Activated CD4-positive, alpha-beta memory T cell treated with anti-CD3 and anti-CD28 coated beads for 36 hours (primary cell): Measurements from ENCODE around the gene HYAL4. TPM values are rescaled to one million over a fixed set of nuclear protein-coding genes. Genes with fewer than 3 reads are reported as not detected.

Source experiments
- CTCF ChIA-PET: fragments of 350-600 bp; sonication (Branson Sonifier 250); formaldehyde crosslinking; loops from one replicate; lab custom pipeline; 2021; ENCODE audit warnings: antibody characterized with exemption, inconsistent platforms; lab: Charles Lee
- POLR2A ChIA-PET: fragments of 350-600 bp; sonication (Branson Sonifier 250); formaldehyde crosslinking; loops from one replicate; lab custom pipeline; 2021; ENCODE audit warnings: antibody characterized with exemption; lab: Charles Lee
- DNase-seq: peaks from one replicate; pipeline ENCODE4 v3.0.0-alpha.2; 2020
- H3K27ac Mint-ChIP-seq: one replicate; pipeline ENCODE4 v1.8.0; 2021; ENCODE audit warnings: mixed read lengths
- H3K27me3 Mint-ChIP-seq: one replicate; pipeline ENCODE4 v1.8.0; 2021; ENCODE audit warnings: mixed read lengths
- H3K36me3 Mint-ChIP-seq: one replicate; pipeline ENCODE4 v1.8.0; 2021; ENCODE audit warnings: mixed read lengths
- H3K4me1 Mint-ChIP-seq: one replicate; pipeline ENCODE4 v1.8.0; 2021; ENCODE audit warnings: low read depth, mixed read lengths
- H3K4me3 Mint-ChIP-seq: one replicate; pipeline ENCODE4 v1.8.0; 2021; ENCODE audit warnings: mild to moderate bottlenecking, mixed read lengths
- H3K9me3 Mint-ChIP-seq: one replicate; pipeline ENCODE4 v1.8.0; 2021; ENCODE audit warnings: mixed read lengths
- intact Hi-C: fragments of 100-400 bp; cut with micrococcal nuclease; formaldehyde crosslinking; loops from one replicate; pipeline ENCODE4 v1.15.1; 2023
- total RNA-seq, 2 experiments: library from RNA; stranded (reverse); gene quantifications; one replicate each; pipeline ENCODE4 v1.2.3, GENCODE V29; 2021

Gene HYAL4
- total RNA-seq, 2 experiments from 2014 or later, result 0.34 TPM; not detected in 1

DNA sequence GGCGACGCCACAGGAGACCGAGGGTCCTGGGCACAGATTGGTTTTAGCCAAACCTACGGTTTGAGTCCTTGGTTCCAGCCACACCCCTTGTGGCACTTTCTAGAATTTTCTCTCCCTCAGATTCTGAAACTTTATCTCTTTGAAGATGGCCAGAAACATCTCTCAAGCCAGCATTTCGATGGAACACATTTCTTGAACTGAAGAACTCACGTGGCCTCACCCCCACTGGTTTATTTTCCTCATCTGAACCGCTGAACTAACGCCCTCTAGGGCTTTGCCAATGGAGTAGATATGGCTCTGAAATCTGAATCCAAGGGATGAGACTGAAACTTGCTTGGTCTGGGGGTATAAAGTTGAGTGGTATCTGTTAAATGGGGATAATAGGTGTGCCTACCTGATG lies 73.3 kb downstream of the HYAL4 start:
- no peaks in the 10 kb centered on the region for H3K9me3 Mint-ChIP-seq
- H3K27ac Mint-ChIP-seq, result no peak overlapping the region
- H3K36me3 Mint-ChIP-seq, result no peaks in the 10 kb centered on the region
- ChIA-PET CTCF (no interaction called here), POLR2A (no interaction called here)
- no peak for DNase-seq
- H3K27me3 Mint-ChIP-seq, result peaks cover under 1% of the 10 kb centered on the region
- H3K4me3 Mint-ChIP-seq, result no peak overlapping the region
- intact Hi-C loops, result no loop called here
- no peaks in the 10 kb centered on the region for H3K4me1 Mint-ChIP-seq

DNA sequence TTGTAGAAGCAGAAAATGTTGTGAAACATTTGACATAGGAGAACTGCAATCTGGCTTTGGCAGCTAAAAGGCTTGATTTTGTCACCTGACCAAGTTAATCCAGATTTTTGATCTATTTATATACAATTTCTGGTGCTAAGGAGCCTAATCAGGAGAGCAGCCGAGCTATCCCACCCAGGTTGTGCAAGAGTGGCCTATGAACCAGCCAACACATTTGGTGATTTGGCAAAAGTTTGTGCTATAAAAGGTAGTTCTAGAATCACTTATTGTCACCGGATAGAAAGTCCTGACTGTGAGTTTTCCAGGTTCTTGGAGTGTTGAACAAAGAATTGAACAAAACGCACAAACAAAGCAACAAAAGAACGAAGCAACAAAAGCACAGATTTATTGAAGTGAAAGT lies 78.6 kb downstream of the HYAL4 start:
- Mint-ChIP-seq H3K4me3 (no peak overlapping the region), H3K27ac (no peak overlapping the region), H3K27me3 (no peaks in the 10 kb centered on the region), H3K9me3 (peaks cover 2% of the 10 kb centered on the region), H3K36me3 (no peaks in the 10 kb centered on the region), H3K4me1 (no peaks in the 10 kb centered on the region)
- intact Hi-C loops, result no loop called here
- DNase-seq, result no peak
- CTCF ChIA-PET, result no interaction called here
- POLR2A ChIA-PET, result no interaction called here

DNA sequence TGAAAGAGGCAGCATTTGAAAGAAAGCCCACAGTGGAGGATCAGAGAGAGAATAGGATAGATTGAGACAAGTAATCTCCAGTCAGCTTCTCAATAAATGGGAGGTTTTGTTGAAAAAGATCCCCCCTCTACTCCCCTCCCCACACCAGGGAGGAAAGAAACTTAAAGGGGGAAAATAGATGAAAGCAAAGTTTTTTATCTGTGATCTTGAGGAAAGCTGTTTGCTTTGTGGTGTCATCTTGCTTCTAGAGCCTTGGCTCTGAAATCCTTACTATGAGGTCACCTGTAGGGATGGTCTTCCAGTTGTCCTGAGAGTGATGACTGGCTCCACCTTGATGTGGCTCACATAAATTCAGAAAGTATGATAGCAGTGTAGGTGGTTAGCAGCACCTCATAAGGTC lies 80.0 kb downstream of the HYAL4 start, which contains the start of gene SPAM1:
Gene SPAM1 (plus strand): TSS at position 301 of the 400 bp plus-strand sequence. CDS start 28,330 bp downstream, outside the sequence.
- intact Hi-C loops, result no loop called here
- DNase-seq, result no peak
- Mint-ChIP-seq H3K36me3 (no peaks in the 10 kb centered on the region), H3K9me3 (peaks cover 2% of the 10 kb centered on the region), H3K27ac (no peak within 1 kb of the TSS), H3K27me3 (no peaks in the 10 kb centered on the region), H3K4me1 (no peaks in the 10 kb centered on the region), H3K4me3 (no peak within 1 kb of the TSS)
- POLR2A ChIA-PET, result no interaction called here
- CTCF ChIA-PET, result no interaction called here

Other genes with a start within 250 kb of the HYAL4 start
- not detected for gene ASB15, start 243.3 kb upstream of the HYAL4 start, total RNA-seq
- gene LMOD2, start 189.3 kb upstream of the HYAL4 start, total RNA-seq, result not detected
- 1 to 10 TPM; 5.1 to 5.9 TPM for gene WASL, start 96.2 kb upstream of the HYAL4 start, total RNA-seq
- gene SPAM1, start 80.1 kb downstream of the HYAL4 start, total RNA-seq, result not detected
- gene TMEM229A, start 187.9 kb downstream of the HYAL4 start, total RNA-seq, result not detected